Measurements from ENCODE around the gene LCN1.
"Not testable (repeated sequence)": the region's sequence is repeated elsewhere in the genome, so short reads cannot be mapped to it uniquely, and the experiment has no call there.

GRCh38 chr9:135535631-135536030 is 14.4 kb downstream of the LCN1 start:
- not testable (repeated sequence) for TF ChIP-seq CTCF (IDR thresholded peaks at IDR 0.05; ENCODE audit: control extremely low read depth in 1 of 3, insufficient read depth in 1 of 3, low read depth in 1 of 3, low read length in 3 of 3); GABPA (IDR thresholded peaks at IDR 0.05; ENCODE audit: borderline replicate concordance, insufficient read depth, low read length); TAF1 (IDR thresholded peaks at IDR 0.05; ENCODE audit: low read depth, low read length); CBX8 (IDR thresholded peaks at IDR 0.05; ENCODE audit: borderline replicate concordance, low read depth, low read length); KDM1A (IDR thresholded peaks at IDR 0.05; ENCODE audit: borderline replicate concordance, low read length); POLR2A (IDR thresholded peaks at IDR 0.05; ENCODE audit: control extremely low read depth in 1 of 2, low read depth in 2 of 2, low read length in 2 of 2); POLR2AphosphoS5 (IDR thresholded peaks at IDR 0.05; ENCODE audit: low read depth, low read length); MAX (IDR thresholded peaks at IDR 0.05); EGR1 (IDR thresholded peaks at IDR 0.05; ENCODE audit: borderline replicate concordance, low read depth, low read length); ATF2 (IDR thresholded peaks at IDR 0.05; ENCODE audit: low read length); POU5F1 (IDR thresholded peaks at IDR 0.05; ENCODE audit: low read depth, low read length)

All from H1 (cell line).